T-helper 2 cell treated with Interferon-gamma antibody and Interleukin-4, amounts not matched to agents 5 μg/mL and 100 μg/mL, for 36 hours (primary cell): Measurements from ENCODE around the gene TFF2.
A peak's percentile ranks its signal among the peaks of the same experiment; 100 is the strongest.

Experiments
- DNase-seq: peaks from one replicate; pipeline ENCODE4 v3.0.0; 2021; ENCODE audit warnings: low spot score
- H3K27ac Mint-ChIP-seq: one replicate; pipeline ENCODE4 v1.8.0; 2021; ENCODE audit warnings: mild to moderate bottlenecking, mixed read lengths
- H3K27me3 Mint-ChIP-seq: one replicate; pipeline ENCODE4 v1.8.0; 2021; ENCODE audit warnings: low read depth, mixed read lengths
- H3K36me3 Mint-ChIP-seq: one replicate; pipeline ENCODE4 v1.8.0; 2021; ENCODE audit warnings: low read depth, mixed read lengths
- H3K4me1 Mint-ChIP-seq: one replicate; pipeline ENCODE4 v1.8.0; 2021; ENCODE audit warnings: low read depth, mixed read lengths
- H3K4me3 Mint-ChIP-seq: one replicate; pipeline ENCODE4 v1.8.0; 2022; ENCODE audit warnings: mild to moderate bottlenecking, moderate library complexity, mixed read lengths
- H3K9me3 Mint-ChIP-seq: one replicate; pipeline ENCODE4 v1.8.0; 2021; ENCODE audit warnings: mixed read lengths

The TFF2 gene

DNA sequence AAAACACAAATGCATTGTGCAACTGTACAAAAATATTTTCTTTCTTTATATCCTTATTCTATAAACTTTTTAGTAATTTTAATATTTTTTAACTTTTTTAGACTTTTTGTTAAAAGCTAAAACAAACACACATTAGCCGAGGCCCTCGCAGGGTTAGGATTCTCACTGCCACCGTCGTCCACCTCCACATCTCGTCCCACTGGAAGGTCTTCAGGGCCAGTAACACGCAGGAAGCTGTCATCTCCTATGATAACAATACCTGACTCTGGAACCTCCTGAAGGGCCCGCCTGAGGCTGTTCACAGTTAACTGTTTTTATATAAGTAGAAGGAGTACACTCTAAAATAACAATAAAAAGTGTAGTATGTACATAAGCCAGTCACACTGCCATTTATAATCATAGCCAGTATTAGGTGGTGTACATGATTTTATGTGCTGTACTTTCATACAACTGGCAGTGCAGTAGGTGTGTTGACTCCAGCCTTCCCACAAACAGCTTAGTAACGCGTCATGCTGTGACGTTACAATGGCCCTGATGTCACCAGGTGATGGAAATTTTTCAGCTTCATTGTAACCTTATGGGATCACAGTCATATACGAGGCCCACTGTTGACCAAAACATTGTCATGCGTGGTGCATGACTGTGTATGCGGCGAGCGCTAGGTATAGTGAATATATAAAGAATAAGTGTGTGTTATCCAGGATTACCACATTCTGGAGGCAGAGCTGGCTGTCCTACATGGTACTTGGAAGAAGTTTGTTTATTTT lies 8.8 kb downstream of the TFF2 start:
- no peak for DNase-seq

GRCh38 chr21:42340187-42341050 lies 10.4 kb downstream of the TFF2 start:
- no peak overlapping the region for H3K4me3 Mint-ChIP-seq
- no peaks in the 10 kb centered on the region for H3K36me3 Mint-ChIP-seq
- no peaks in the 10 kb centered on the region for H3K9me3 Mint-ChIP-seq
- H3K27me3 Mint-ChIP-seq: peaks cover 16% of the 10 kb centered on the region
- peaks cover 10% of the 10 kb centered on the region for H3K4me1 Mint-ChIP-seq
- no peak for DNase-seq
- H3K27ac Mint-ChIP-seq: no peak overlapping the region

More for the DNA sequence above, 8.8 kb downstream of the TFF2 start:
- H3K9me3 Mint-ChIP-seq: no peaks in the 10 kb centered on the region
- no peak overlapping the region for H3K27ac Mint-ChIP-seq
- peaks cover 4% of the 10 kb centered on the region for H3K27me3 Mint-ChIP-seq
- no peak overlapping the region for H3K4me3 Mint-ChIP-seq
- H3K4me1 Mint-ChIP-seq: peaks cover 10% of the 10 kb centered on the region
- H3K36me3 Mint-ChIP-seq: no peaks in the 10 kb centered on the region

DNA sequence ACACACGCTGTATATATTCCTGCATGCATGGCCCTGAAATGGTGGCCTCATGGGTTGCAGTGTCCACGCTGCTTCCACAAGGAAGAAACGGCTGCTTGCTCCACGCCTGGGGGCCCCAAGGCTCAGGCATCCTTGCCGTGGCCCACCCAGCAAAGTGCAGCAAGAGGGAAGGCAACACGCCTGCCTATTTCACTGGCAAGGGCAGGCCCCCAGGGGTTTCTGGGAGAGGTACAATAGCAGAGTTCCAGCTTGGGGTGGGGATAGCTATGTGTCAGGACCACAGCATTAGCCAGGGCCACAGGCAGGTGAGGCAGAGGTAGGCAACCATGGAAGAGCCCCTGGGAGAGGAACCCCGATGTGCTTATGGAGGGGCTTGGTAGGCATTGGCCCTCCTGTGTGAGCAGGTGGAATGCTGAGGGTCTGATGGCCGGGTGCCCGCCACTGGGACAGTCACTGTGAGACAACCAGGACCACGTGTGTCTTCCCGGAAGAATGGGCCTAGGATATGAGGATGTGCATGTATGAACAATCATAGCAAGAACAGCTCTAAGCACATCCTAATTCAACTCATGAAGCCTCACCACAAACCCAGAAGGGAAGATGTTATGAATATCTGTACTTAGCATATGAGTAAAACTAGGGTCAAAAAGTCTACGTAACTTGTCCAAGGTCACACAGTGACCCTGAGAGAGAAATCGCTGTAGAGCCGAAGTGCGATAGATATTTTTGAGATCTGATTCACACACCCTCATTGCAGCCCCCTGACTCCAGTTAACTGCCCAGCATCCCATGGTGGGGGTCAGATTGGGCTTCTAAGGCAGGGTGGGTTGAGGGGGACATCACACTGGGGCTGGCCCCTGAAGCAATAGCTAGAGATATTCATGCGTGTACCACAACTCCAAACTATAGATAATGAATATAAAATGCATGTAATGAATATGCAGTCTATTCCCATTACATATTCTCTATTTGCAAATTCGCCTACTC lies 11.8 kb downstream of the TFF2 start:
- Mint-ChIP-seq H3K4me1 (peaks cover 10% of the 10 kb centered on the region), H3K27me3 (peaks cover 17% of the 10 kb centered on the region), H3K4me3 (no peak overlapping the region), H3K9me3 (no peaks in the 10 kb centered on the region), H3K27ac (no peak overlapping the region), H3K36me3 (no peaks in the 10 kb centered on the region)
- DNase-seq: no peak

DNA sequence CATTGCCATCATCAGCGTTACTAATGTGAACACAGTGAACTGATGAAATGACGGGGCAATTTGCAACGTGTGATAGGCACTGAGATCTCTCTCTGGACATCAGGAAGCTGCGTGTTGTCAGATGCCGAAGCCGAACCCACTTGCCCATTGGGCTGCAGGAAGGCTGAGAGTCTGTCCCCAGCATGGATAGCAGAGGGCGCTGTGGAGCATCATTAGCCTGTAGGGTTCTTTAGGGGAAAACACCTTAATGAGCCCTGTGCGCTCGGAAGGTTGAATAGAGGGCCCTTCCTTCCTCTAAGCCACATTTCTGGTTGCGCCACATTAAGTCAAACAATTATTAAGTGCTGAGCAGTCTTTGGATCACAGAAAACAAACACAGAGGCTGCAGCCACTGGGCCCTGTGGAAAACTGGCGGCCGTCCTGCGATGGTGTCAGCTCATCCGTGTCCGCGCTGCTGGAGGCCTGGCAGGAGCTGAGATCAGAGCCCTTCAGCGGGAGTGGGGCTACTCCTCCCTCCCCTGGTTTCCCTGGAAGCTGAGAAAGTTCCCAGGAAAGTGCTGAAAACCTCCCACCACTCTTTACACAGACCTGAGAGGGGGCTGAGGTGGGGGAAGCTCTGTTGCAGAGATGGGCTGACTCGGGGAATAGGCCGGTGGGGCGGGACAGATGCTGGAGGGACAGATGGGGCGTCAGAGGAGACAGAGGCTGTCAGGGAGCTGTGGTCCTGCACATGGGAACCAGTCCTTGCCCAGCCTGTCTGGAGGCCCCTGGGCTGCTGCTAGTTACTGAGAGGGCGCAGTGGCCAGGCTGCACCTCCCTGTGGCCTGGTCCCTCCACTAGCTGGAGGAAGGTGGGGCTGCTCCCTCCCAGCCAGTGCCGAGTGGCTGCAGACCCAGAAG lies 12.7 kb downstream of the TFF2 start:
- H3K4me3 Mint-ChIP-seq: no peak overlapping the region
- H3K27me3 Mint-ChIP-seq: peaks cover 21% of the 10 kb centered on the region
- no peaks in the 10 kb centered on the region for H3K9me3 Mint-ChIP-seq
- DNase-seq: peak; percentile 61
- peaks cover 10% of the 10 kb centered on the region for H3K4me1 Mint-ChIP-seq
- H3K36me3 Mint-ChIP-seq: no peaks in the 10 kb centered on the region
- H3K27ac Mint-ChIP-seq: no peak overlapping the region

- DNase-seq: no peak
- H3K4me1 Mint-ChIP-seq: peaks cover 10% of the 10 kb centered on the region
- H3K36me3 Mint-ChIP-seq: no peaks in the 10 kb centered on the region
- H3K27me3 Mint-ChIP-seq: peaks cover 24% of the 10 kb centered on the region
- H3K4me3 Mint-ChIP-seq: no peak overlapping the region
- no peak overlapping the region for H3K27ac Mint-ChIP-seq
- no peaks in the 10 kb centered on the region for H3K9me3 Mint-ChIP-seq
These were observed 13.5 kb downstream of the TFF2 start for GRCh38 chr21:42337276-42337675.

DNA sequence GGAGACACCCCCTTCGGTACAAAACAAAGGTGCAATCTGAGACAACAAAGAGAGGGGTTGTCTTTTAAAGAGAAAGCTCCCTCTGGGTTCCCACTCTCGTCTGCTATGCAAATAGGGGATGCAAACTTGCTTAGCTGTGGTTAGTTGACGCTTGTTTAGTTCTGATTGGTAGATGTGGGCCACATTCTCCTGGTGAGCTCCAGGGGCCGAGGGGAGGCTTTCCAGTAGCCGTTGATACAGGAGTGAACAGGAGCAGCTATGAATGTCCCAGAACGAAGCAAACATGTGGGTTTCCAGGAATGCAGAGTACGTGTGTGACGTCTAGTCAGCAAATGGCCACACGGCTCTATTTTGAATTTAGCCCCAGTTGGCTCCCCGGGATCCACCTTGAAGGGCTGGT lies 14.7 kb downstream of the TFF2 start:
- H3K4me1 Mint-ChIP-seq: peaks cover 10% of the 10 kb centered on the region
- peaks cover 4% of the 10 kb centered on the region for H3K9me3 Mint-ChIP-seq
- H3K4me3 Mint-ChIP-seq: no peak overlapping the region
- H3K27me3 Mint-ChIP-seq: peaks cover 35% of the 10 kb centered on the region
- H3K36me3 Mint-ChIP-seq: no peaks in the 10 kb centered on the region
- no peak for DNase-seq
- no peak overlapping the region for H3K27ac Mint-ChIP-seq

GRCh38 chr21:42332557-42333317 lies 18.1 kb downstream of the TFF2 start:
- Mint-ChIP-seq H3K4me3 (no peak overlapping the region), H3K9me3 (peaks cover 5% of the 10 kb centered on the region), H3K27ac (no peak overlapping the region), H3K27me3 (peaks cover 43% of the 10 kb centered on the region), H3K36me3 (no peaks in the 10 kb centered on the region), H3K4me1 (peaks cover 4% of the 10 kb centered on the region)
- DNase-seq: no peak

DNA sequence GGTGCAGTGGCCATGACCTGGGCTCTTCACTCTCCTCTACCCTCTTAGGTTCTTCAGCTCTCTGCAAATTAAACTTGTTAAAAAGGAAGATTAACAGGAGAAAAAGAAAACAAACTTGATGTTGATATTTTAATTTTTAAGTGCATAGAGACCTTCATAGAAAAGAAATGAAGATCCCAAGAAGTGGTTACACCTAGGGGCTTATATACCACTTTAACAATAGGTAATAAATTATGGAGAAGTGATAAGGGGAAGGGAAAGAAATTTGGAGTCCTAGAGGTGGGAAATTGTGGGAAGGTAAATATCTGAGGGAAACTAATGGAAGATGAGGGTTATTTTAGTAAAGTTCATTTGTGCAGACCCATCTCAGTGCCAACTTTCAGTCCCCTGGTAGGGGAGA lies 19.1 kb downstream of the TFF2 start:
- H3K4me1 Mint-ChIP-seq: peaks cover 2% of the 10 kb centered on the region
- H3K4me3 Mint-ChIP-seq: no peak overlapping the region
- H3K27ac Mint-ChIP-seq: no peak overlapping the region
- DNase-seq: no peak
- H3K27me3 Mint-ChIP-seq: peaks cover 38% of the 10 kb centered on the region
- peaks cover 5% of the 10 kb centered on the region for H3K9me3 Mint-ChIP-seq
- no peaks in the 10 kb centered on the region for H3K36me3 Mint-ChIP-seq

DNA sequence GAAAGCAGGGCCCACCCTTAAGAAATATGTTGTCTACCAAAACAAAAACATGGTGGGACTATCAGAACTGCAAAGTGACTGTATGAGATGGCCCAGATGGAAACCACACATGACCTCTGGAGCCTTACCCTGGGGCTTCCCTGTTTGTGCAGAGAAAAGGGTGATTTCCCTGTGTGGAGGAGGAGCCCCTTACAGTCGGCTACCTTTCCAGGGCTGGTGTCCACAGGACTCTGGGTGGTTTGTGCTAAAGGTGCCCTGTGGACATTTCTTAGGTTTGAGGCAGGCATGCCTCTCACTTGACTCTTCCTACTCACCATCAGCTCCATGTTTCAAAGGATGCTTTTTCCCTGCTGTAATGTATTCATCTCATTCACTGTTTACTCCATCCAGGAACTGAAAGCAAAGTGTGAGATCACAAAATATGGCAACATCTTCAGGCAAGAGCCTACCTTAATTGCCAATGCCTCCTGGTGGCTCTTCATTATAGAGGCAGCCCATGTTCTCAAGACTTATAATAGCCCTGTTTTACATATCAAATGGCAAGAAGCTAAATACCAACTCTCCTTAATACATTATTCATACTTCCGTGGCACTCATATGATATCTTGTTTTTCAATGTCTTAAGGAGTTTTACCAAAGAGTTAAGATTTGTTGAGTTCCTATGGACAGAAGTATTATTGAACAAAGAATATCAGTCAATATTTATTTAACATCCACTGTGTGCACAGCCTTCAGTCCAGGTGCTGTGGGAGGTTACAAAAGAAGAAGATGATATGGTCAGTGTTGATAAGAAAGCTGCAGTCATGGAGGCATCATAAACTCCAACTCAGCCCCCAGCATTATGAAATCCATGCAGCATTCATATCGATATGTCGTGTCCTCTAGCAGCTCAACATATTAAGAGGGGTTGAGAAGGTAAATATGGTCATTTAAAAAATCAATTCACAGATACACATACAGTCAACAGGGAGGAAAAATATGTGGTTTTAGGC lies 20.1 kb downstream of the TFF2 start:
- Mint-ChIP-seq H3K36me3 (no peaks in the 10 kb centered on the region), H3K27ac (no peak overlapping the region), H3K9me3 (peaks cover 5% of the 10 kb centered on the region), H3K4me3 (no peak overlapping the region), H3K4me1 (peaks cover 2% of the 10 kb centered on the region), H3K27me3 (peaks cover 36% of the 10 kb centered on the region)
- no peak for DNase-seq

- H3K9me3 Mint-ChIP-seq: no peaks in the 10 kb centered on the region
- DNase-seq: no peak
- H3K4me3 Mint-ChIP-seq: no peak overlapping the region
- H3K27me3 Mint-ChIP-seq: peaks cover 26% of the 10 kb centered on the region
- H3K36me3 Mint-ChIP-seq: no peaks in the 10 kb centered on the region
- H3K4me1 Mint-ChIP-seq: no peaks in the 10 kb centered on the region
- no peak overlapping the region for H3K27ac Mint-ChIP-seq
These were observed 25.9 kb downstream of the TFF2 start for GRCh38 chr21:42324896-42325295.

DNA sequence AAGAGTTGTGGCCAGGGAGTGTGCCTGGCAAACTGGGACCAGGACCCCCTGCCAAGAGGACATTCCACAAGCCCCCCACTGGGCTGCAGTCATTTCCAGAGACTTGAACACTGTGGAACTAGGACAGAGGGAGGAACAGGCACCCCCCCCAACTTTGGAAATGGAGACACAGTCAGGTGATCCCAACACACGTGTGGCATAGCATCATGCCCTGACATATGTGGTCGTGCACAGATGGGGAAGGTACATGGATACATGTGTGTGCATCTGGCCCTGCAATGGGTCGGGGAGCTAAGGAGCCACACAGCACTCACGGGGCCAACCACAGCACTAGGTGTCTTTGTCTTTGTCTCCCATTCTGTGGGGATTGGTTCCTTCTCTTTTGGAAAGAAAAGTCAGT lies 28.9 kb downstream of the TFF2 start:
- Mint-ChIP-seq H3K27ac (no peak overlapping the region), H3K4me1 (peaks cover 5% of the 10 kb centered on the region), H3K4me3 (no peak overlapping the region), H3K9me3 (no peaks in the 10 kb centered on the region), H3K36me3 (no peaks in the 10 kb centered on the region), H3K27me3 (peaks cover 21% of the 10 kb centered on the region)
- DNase-seq: no peak
